PC-9 (cell line): ENCODE data around the gene ENAH.

ENCODE experiments used
- CTCF ChIP-seq: fragments of 200-600 bp; sonication (generic); conservative IDR thresholded peaks from 2 replicates; pipeline ENCODE4 v1.6.1; 2017; ENCODE audit warnings: mixed run types, antibody characterized with exemption, mild to moderate bottlenecking, moderate library complexity
- EZH2 ChIP-seq: fragments of 200-600 bp; sonication (generic); IDR thresholded peaks from 2 replicates; pipeline ENCODE4 v1.8.0; 2017; ENCODE audit warnings: antibody characterized with exemption, low read depth

GRCh38 chr1:225441314-225442122, 211.4 kb downstream of the ENAH start:
- no peak; the same call in 1 of the 2 replicates for TF ChIP-seq CTCF
- TF ChIP-seq EZH2, result no peak
